Activated B cell treated with CpG ODN at 0.5 μM for 24 hours (primary cell): ENCODE results near the gene TTC39A. TPM values are rescaled to one million over a fixed set of nuclear protein-coding genes. Genes with fewer than 3 reads are reported as not detected.

Source experiments
- ATAC-seq: fragments of 200-7000 bp; cut with Tn5 transposase; one replicate; pipeline ENCODE4 v1.10.0; 2021; ENCODE audit warnings: low read depth, mild to moderate bottlenecking, moderate library complexity
- CTCF ChIA-PET: fragments of 350-600 bp; sonication (Branson Sonifier 250); formaldehyde crosslinking; loops from one replicate; lab custom pipeline; 2021; ENCODE audit warnings: antibody characterized with exemption; lab: Charles Lee
- POLR2A ChIA-PET: fragments of 350-600 bp; sonication (Branson Sonifier 250); formaldehyde crosslinking; loops from one replicate; lab custom pipeline; 2021; ENCODE audit warnings: antibody characterized with exemption; lab: Charles Lee
- DNase-seq: peaks from one replicate; pipeline ENCODE4 v3.0.0; 2022
- H3K27ac Mint-ChIP-seq: one replicate; pipeline ENCODE4 v1.8.0; 2020; ENCODE audit warnings: mixed read lengths
- H3K27me3 Mint-ChIP-seq: one replicate; pipeline ENCODE4 v1.8.0; 2021; ENCODE audit warnings: mixed read lengths
- H3K36me3 Mint-ChIP-seq: one replicate; pipeline ENCODE4 v1.8.0; 2021; ENCODE audit warnings: low read depth, mixed read lengths
- H3K4me1 Mint-ChIP-seq: one replicate; pipeline ENCODE4 v1.8.0; 2021; ENCODE audit warnings: mixed read lengths
- H3K4me3 Mint-ChIP-seq: one replicate; pipeline ENCODE4 v1.8.0; 2020; ENCODE audit warnings: mild to moderate bottlenecking, mixed read lengths
- H3K9me3 Mint-ChIP-seq: one replicate; pipeline ENCODE4 v1.8.0; 2020; ENCODE audit warnings: mixed read lengths
- intact Hi-C: fragments of 100-400 bp; cut with micrococcal nuclease; formaldehyde crosslinking; loops from one replicate; pipeline ENCODE4 v1.15.1; 2024
- total RNA-seq: library from RNA; stranded (reverse); gene quantifications from 2 replicates; pipeline ENCODE4 v1.2.3, GENCODE V29; 2022
- TF ChIP-seq, protein P1 (sequence below): fragments of 200-600 bp; IDR thresholded peaks from one replicate; pipeline ENCODE4 v1.8.0; 2022; ENCODE audit warnings: antibody characterized with exemption, mild to moderate bottlenecking

Gene TTC39A
- total RNA-seq, 1 donor from 2014 or later, result 0.38 TPM

DNA sequence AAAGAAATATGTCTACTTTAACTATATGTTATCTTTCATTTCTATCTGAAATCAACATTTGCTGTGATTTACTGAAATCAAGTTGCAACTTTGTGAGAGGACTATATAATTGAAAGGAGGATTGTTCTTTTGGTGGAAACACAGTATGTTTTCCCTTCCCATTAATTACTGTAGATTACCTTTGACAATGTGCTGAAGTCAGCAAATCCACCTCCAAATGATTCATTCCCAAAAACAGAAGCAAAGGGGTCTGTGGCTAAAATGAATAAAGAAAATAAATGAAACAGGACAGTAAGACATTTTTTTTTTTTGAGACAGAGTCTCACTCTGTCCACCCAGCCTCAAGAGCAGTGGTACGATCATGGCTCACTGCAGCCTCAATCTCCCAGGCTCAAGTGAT, 35.4 kb upstream of the TTC39A start:
- H3K27me3 Mint-ChIP-seq, result no peaks in the 10 kb centered on the region
- ATAC-seq (no peak), DNase-seq (no peak)
- intact Hi-C loops, result no loop called here
- H3K4me3 Mint-ChIP-seq, result no peak overlapping the region
- no peaks in the 10 kb centered on the region for H3K9me3 Mint-ChIP-seq
- H3K4me1 Mint-ChIP-seq, result no peaks in the 10 kb centered on the region
- peaks cover 62% of the 10 kb centered on the region for H3K36me3 Mint-ChIP-seq
- ChIA-PET POLR2A (no interaction called here), CTCF (no interaction called here)
- TF ChIP-seq, protein P1, sequence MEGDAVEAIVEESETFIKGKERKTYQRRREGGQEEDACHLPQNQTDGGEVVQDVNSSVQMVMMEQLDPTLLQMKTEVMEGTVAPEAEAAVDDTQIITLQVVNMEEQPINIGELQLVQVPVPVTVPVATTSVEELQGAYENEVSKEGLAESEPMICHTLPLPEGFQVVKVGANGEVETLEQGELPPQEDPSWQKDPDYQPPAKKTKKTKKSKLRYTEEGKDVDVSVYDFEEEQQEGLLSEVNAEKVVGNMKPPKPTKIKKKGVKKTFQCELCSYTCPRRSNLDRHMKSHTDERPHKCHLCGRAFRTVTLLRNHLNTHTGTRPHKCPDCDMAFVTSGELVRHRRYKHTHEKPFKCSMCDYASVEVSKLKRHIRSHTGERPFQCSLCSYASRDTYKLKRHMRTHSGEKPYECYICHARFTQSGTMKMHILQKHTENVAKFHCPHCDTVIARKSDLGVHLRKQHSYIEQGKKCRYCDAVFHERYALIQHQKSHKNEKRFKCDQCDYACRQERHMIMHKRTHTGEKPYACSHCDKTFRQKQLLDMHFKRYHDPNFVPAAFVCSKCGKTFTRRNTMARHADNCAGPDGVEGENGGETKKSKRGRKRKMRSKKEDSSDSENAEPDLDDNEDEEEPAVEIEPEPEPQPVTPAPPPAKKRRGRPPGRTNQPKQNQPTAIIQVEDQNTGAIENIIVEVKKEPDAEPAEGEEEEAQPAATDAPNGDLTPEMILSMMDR, result no peak
- no peak overlapping the region for H3K27ac Mint-ChIP-seq

DNA sequence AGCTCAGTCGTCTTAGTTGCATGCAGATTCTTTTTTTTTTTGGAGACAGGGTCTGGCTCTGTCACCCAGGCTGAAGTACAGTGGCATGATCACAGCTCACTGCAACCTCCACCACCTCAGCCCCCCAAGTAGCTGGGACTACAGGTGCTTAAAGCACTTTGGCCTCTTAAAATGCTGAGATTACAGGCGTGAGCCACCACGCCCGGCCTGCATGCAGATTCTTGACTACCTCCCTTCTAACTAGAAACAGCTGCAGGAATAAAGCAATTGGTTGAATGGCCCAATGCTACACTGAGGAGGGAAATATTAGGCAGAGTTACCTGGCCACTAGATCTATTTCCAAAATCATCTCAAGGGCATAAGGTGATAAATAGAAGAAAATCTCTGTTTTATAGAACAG, 29.5 kb upstream of the TTC39A start:
- H3K27me3 Mint-ChIP-seq, result no peaks in the 10 kb centered on the region
- ChIA-PET POLR2A (interaction anchor here (0.7 kb wide), 1 partner anchor 18 kb away, joined by 3 read pairs; no protein-coding TSS in a partner anchor), CTCF (no interaction called here)
- no peak overlapping the region for H3K27ac Mint-ChIP-seq
- H3K36me3 Mint-ChIP-seq, result peaks cover 75% of the 10 kb centered on the region
- intact Hi-C loops, result no loop called here
- ATAC-seq (no peak), DNase-seq (no peak)
- TF ChIP-seq, protein P1, result no peak
- no peaks in the 10 kb centered on the region for H3K9me3 Mint-ChIP-seq
- H3K4me1 Mint-ChIP-seq, result no peaks in the 10 kb centered on the region
- no peak overlapping the region for H3K4me3 Mint-ChIP-seq

DNA sequence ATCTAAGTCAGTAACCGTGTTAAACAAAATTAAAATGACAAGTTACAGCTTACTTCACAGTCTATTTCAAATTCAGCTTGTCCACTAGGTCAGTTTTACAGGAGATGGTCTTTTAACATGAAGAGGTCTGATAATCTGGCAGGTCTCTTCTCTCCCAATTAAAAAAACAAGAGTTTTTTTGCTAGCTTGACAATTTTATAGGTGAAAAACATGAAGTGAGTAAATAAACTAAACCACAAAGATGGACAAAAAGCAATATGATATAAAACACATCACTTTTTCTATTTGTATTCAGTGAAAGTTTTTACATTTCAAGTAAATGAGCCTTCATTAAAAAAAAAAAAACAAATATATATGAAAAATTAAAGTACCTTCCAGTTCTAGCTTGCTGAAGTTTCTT, 25.0 kb upstream of the TTC39A start:
- ATAC-seq (no peak), DNase-seq (no peak)
- ChIA-PET POLR2A (interaction anchor here (0.8 kb wide), 1 partner anchor 14 kb away, joined by 6 read pairs; no protein-coding TSS in a partner anchor), CTCF (no interaction called here)
- no peaks in the 10 kb centered on the region for H3K27me3 Mint-ChIP-seq
- no peak overlapping the region for H3K4me3 Mint-ChIP-seq
- H3K4me1 Mint-ChIP-seq, result no peaks in the 10 kb centered on the region
- intact Hi-C loops, result no loop called here
- no peaks in the 10 kb centered on the region for H3K9me3 Mint-ChIP-seq
- TF ChIP-seq, protein P1, result no peak
- H3K27ac Mint-ChIP-seq, result no peak overlapping the region
- peaks cover 58% of the 10 kb centered on the region for H3K36me3 Mint-ChIP-seq

DNA sequence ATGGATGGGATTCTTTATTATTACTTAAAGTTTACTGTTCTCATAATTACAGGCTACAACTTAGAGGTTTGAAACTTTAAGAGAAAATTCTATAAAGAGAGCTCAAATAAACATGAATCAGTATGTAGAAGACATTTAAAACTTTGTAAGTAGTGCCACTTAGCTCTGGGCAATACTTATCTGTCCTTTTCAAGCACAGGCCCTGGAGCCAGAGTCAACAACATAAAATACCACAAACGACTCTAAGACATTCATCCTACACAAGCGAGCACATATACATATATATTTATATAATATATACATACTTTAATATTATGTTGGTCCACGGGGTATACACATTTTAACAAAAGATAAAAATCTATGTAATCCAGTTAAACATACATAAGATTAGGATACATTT, 24.1 kb upstream of the TTC39A start:
- H3K9me3 Mint-ChIP-seq, result no peaks in the 10 kb centered on the region
- TF ChIP-seq, protein P1, result no peak
- ATAC-seq (no peak), DNase-seq (no peak)
- intact Hi-C loops, result no loop called here
- peaks cover 50% of the 10 kb centered on the region for H3K36me3 Mint-ChIP-seq
- H3K4me3 Mint-ChIP-seq, result no peak overlapping the region
- POLR2A ChIA-PET, result no interaction called here
- H3K27me3 Mint-ChIP-seq, result no peaks in the 10 kb centered on the region
- H3K27ac Mint-ChIP-seq, result no peak overlapping the region
- CTCF ChIA-PET, result no interaction called here
- no peaks in the 10 kb centered on the region for H3K4me1 Mint-ChIP-seq

DNA sequence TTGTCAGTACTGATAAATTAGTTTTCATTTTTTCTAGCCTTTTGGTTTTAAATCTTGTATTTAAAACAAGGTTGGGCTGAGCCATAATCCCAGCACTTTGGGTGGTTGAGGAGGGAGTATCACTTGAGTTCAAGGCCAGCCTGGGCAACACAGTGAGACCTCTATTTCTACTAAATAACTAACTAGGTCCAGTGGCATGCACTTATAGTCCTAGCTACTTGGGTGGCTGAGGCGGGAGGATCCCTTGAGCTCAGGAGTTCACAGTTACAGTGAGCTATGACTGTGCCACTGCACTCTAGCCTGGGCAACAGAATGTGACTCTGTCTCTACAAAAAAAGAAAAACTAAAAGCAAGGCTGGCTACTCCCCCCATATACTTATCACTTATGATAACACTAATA, 21.5 kb upstream of the TTC39A start:
- CTCF ChIA-PET, result no interaction called here
- ATAC-seq, result no peak
- intact Hi-C loops, result no loop called here
- TF ChIP-seq, protein P1, result no peak
- Mint-ChIP-seq H3K4me1 (no peaks in the 10 kb centered on the region), H3K9me3 (no peaks in the 10 kb centered on the region), H3K36me3 (peaks cover 34% of the 10 kb centered on the region), H3K27ac (no peak overlapping the region), H3K4me3 (no peak overlapping the region), H3K27me3 (no peaks in the 10 kb centered on the region)
- POLR2A ChIA-PET, result interaction anchor here (0.6 to 0.7 kb wide), 2 partner anchors 106 to 257 kb away, joined by 3 read pairs; no protein-coding TSS in a partner anchor
- DNase-seq, result no peak
